Measurements from ENCODE around the gene CTSO. TPM values are rescaled to one million over a fixed set of nuclear protein-coding genes. Genes with fewer than 3 reads are reported as not detected.
"Not testable (repeated sequence)": the region's sequence is repeated elsewhere in the genome, so short reads cannot be mapped to it uniquely, and the experiment has no call there.

CTSO gene
- total RNA-seq, 1 donor from 2014 or later: 20.4 TPM

- not testable (repeated sequence) for H3K4me1 ChIP-seq (ENCODE audit: control insufficient read depth in 3 of 3, insufficient read depth in 3 of 3, low read length in 3 of 3); H3K36me3 ChIP-seq (ENCODE audit: control insufficient read depth in 3 of 3, insufficient read depth in 3 of 3, low read length in 3 of 3); H3K27me3 ChIP-seq (ENCODE audit: control insufficient read depth in 3 of 3, insufficient read depth in 3 of 3, low read length in 3 of 3); H3K27ac ChIP-seq (ENCODE audit: low read depth, low read length); H3K4me3 ChIP-seq (ENCODE audit: low read length in 3 of 3); H3K9me3 ChIP-seq (ENCODE audit: control insufficient read depth in 3 of 3, low read length in 3 of 3); H3K9ac ChIP-seq (ENCODE audit: low read depth in 1 of 3, low read length in 3 of 3)
These were observed 55.3 kb downstream of the CTSO start for GRCh38 chr4:155898371-155898770.

DNA sequence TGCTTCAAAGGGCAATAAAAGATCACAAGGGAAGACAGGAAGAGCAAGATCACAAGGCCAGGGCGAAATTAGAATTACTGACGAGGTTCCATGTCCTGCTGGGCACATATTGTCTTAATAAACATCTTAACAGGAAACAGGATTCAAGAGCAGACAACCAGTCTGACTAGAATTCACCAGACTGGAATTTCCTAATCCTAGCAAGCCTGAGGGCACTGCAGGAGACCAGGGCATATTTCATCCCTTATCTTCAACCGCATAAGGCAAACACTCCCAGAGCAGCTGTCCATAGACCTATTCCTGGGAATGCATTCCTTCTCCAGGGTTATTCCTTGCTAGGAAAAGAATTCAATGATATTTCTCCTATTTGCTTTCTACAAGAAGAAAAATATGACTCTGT lies 62.6 kb downstream of the CTSO start:
- H3K4me1 ChIP-seq (ENCODE audit: control insufficient read depth in 3 of 3, insufficient read depth in 3 of 3, low read length in 3 of 3): no peaks in the 10 kb centered on the region
- no peak overlapping the region for H3K9ac ChIP-seq (ENCODE audit: low read depth in 1 of 3, low read length in 3 of 3)
- no peaks in the 10 kb centered on the region for H3K9me3 ChIP-seq (ENCODE audit: control insufficient read depth in 3 of 3, low read length in 3 of 3)
- no peak overlapping the region for H3K27ac ChIP-seq (ENCODE audit: low read depth, low read length)
- H3K4me3 ChIP-seq (ENCODE audit: low read length in 3 of 3): no peak overlapping the region
- no peaks in the 10 kb centered on the region for H3K27me3 ChIP-seq (ENCODE audit: control insufficient read depth in 3 of 3, insufficient read depth in 3 of 3, low read length in 3 of 3)
- H3K36me3 ChIP-seq (ENCODE audit: control insufficient read depth in 3 of 3, insufficient read depth in 3 of 3, low read length in 3 of 3): no peaks in the 10 kb centered on the region

- Histone ChIP-seq H3K36me3 (ENCODE audit: control insufficient read depth in 3 of 3, insufficient read depth in 3 of 3, low read length in 3 of 3) (no peaks in the 10 kb centered on the region), H3K27ac (ENCODE audit: low read depth, low read length) (no peak overlapping the region)
These were observed 63.7 kb downstream of the CTSO start for GRCh38 chr4:155889946-155890345.

GRCh38 chr4:155889031-155889793 lies 64.5 kb downstream of the CTSO start:
- H3K27ac ChIP-seq (ENCODE audit: low read depth, low read length): no peak overlapping the region
- no peaks in the 10 kb centered on the region for H3K9me3 ChIP-seq (ENCODE audit: control insufficient read depth in 3 of 3, low read length in 3 of 3)
- H3K4me1 ChIP-seq (ENCODE audit: control insufficient read depth in 3 of 3, insufficient read depth in 3 of 3, low read length in 3 of 3): no peaks in the 10 kb centered on the region
- H3K9ac ChIP-seq (ENCODE audit: low read depth in 1 of 3, low read length in 3 of 3): no peak overlapping the region
- H3K27me3 ChIP-seq (ENCODE audit: control insufficient read depth in 3 of 3, insufficient read depth in 3 of 3, low read length in 3 of 3): no peaks in the 10 kb centered on the region
- H3K4me3 ChIP-seq (ENCODE audit: low read length in 3 of 3): no peak overlapping the region
- no peaks in the 10 kb centered on the region for H3K36me3 ChIP-seq (ENCODE audit: control insufficient read depth in 3 of 3, insufficient read depth in 3 of 3, low read length in 3 of 3)

More at GRCh38 chr4:155889946-155890345, 63.7 kb downstream of the CTSO start:
- Histone ChIP-seq H3K9me3 (ENCODE audit: control insufficient read depth in 3 of 3, low read length in 3 of 3) (no peaks in the 10 kb centered on the region), H3K4me1 (ENCODE audit: control insufficient read depth in 3 of 3, insufficient read depth in 3 of 3, low read length in 3 of 3) (no peaks in the 10 kb centered on the region), H3K27me3 (ENCODE audit: control insufficient read depth in 3 of 3, insufficient read depth in 3 of 3, low read length in 3 of 3) (no peaks in the 10 kb centered on the region), H3K9ac (ENCODE audit: low read depth in 1 of 3, low read length in 3 of 3) (no peak overlapping the region), H3K4me3 (ENCODE audit: low read length in 3 of 3) (no peak overlapping the region)

GRCh38 chr4:155887847-155888570 lies 65.7 kb downstream of the CTSO start:
- no peak overlapping the region for H3K27ac ChIP-seq (ENCODE audit: low read depth, low read length)
- H3K4me1 ChIP-seq (ENCODE audit: control insufficient read depth in 3 of 3, insufficient read depth in 3 of 3, low read length in 3 of 3): no peaks in the 10 kb centered on the region
- H3K36me3 ChIP-seq (ENCODE audit: control insufficient read depth in 3 of 3, insufficient read depth in 3 of 3, low read length in 3 of 3): no peaks in the 10 kb centered on the region
- H3K9me3 ChIP-seq (ENCODE audit: control insufficient read depth in 3 of 3, low read length in 3 of 3): no peaks in the 10 kb centered on the region
- H3K4me3 ChIP-seq (ENCODE audit: low read length in 3 of 3): no peak overlapping the region
- H3K9ac ChIP-seq (ENCODE audit: low read depth in 1 of 3, low read length in 3 of 3): no peak overlapping the region
- H3K27me3 ChIP-seq (ENCODE audit: control insufficient read depth in 3 of 3, insufficient read depth in 3 of 3, low read length in 3 of 3): no peaks in the 10 kb centered on the region

- Histone ChIP-seq H3K4me3 (ENCODE audit: low read length in 3 of 3) (no peak overlapping the region), H3K36me3 (ENCODE audit: control insufficient read depth in 3 of 3, insufficient read depth in 3 of 3, low read length in 3 of 3) (no peaks in the 10 kb centered on the region), H3K9ac (ENCODE audit: low read depth in 1 of 3, low read length in 3 of 3) (no peak overlapping the region), H3K4me1 (ENCODE audit: control insufficient read depth in 3 of 3, insufficient read depth in 3 of 3, low read length in 3 of 3) (no peaks in the 10 kb centered on the region), H3K9me3 (ENCODE audit: control insufficient read depth in 3 of 3, low read length in 3 of 3) (no peaks in the 10 kb centered on the region), H3K27ac (ENCODE audit: low read depth, low read length) (no peak overlapping the region), H3K27me3 (ENCODE audit: control insufficient read depth in 3 of 3, insufficient read depth in 3 of 3, low read length in 3 of 3) (no peaks in the 10 kb centered on the region)
These were observed 66.6 kb downstream of the CTSO start for GRCh38 chr4:155887045-155887444.

- no peaks in the 10 kb centered on the region for H3K9me3 ChIP-seq (ENCODE audit: control insufficient read depth in 3 of 3, low read length in 3 of 3)
- H3K36me3 ChIP-seq (ENCODE audit: control insufficient read depth in 3 of 3, insufficient read depth in 3 of 3, low read length in 3 of 3): no peaks in the 10 kb centered on the region
- no peaks in the 10 kb centered on the region for H3K27me3 ChIP-seq (ENCODE audit: control insufficient read depth in 3 of 3, insufficient read depth in 3 of 3, low read length in 3 of 3)
- H3K4me1 ChIP-seq (ENCODE audit: control insufficient read depth in 3 of 3, insufficient read depth in 3 of 3, low read length in 3 of 3): no peaks in the 10 kb centered on the region
- H3K9ac ChIP-seq (ENCODE audit: low read depth in 1 of 3, low read length in 3 of 3): no peak overlapping the region
- H3K27ac ChIP-seq (ENCODE audit: low read depth, low read length): no peak overlapping the region
- H3K4me3 ChIP-seq (ENCODE audit: low read length in 3 of 3): no peak overlapping the region
These were observed 68.0 kb downstream of the CTSO start for GRCh38 chr4:155885666-155886065.

DNA sequence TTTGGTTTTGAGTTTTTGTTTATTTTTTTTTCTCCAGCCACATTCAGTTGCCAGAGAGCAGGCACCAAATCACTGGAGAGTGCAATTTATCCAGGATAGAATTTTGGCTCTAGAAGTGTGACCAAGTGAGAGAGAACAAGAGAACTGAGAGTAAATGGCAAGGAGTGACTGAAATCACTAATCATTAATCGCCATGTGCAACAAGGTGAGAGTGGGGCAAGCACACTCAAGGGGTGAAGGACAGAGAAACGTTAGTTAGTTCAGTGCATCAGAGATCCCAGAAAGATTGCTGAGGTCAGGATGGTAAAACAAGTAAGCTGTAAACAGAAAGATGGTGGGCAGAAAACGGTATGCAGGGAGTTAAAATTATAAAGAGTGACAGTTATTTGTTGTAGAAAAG lies 69.8 kb downstream of the CTSO start:
- Histone ChIP-seq H3K9me3 (ENCODE audit: control insufficient read depth in 3 of 3, low read length in 3 of 3) (no peaks in the 10 kb centered on the region), H3K27me3 (ENCODE audit: control insufficient read depth in 3 of 3, insufficient read depth in 3 of 3, low read length in 3 of 3) (no peaks in the 10 kb centered on the region), H3K27ac (ENCODE audit: low read depth, low read length) (no peak overlapping the region), H3K4me1 (ENCODE audit: control insufficient read depth in 3 of 3, insufficient read depth in 3 of 3, low read length in 3 of 3) (no peaks in the 10 kb centered on the region), H3K36me3 (ENCODE audit: control insufficient read depth in 3 of 3, insufficient read depth in 3 of 3, low read length in 3 of 3) (no peaks in the 10 kb centered on the region), H3K4me3 (ENCODE audit: low read length in 3 of 3) (no peak overlapping the region), H3K9ac (ENCODE audit: low read depth in 1 of 3, low read length in 3 of 3) (no peak overlapping the region)

GRCh38 chr4:155881555-155881954 lies 72.1 kb downstream of the CTSO start:
- Histone ChIP-seq H3K27me3 (ENCODE audit: control insufficient read depth in 3 of 3, insufficient read depth in 3 of 3, low read length in 3 of 3) (no peaks in the 10 kb centered on the region), H3K4me3 (ENCODE audit: low read length in 3 of 3) (no peak overlapping the region), H3K9me3 (ENCODE audit: control insufficient read depth in 3 of 3, low read length in 3 of 3) (no peaks in the 10 kb centered on the region), H3K36me3 (ENCODE audit: control insufficient read depth in 3 of 3, insufficient read depth in 3 of 3, low read length in 3 of 3) (no peaks in the 10 kb centered on the region), H3K4me1 (ENCODE audit: control insufficient read depth in 3 of 3, insufficient read depth in 3 of 3, low read length in 3 of 3) (no peaks in the 10 kb centered on the region), H3K9ac (ENCODE audit: low read depth in 1 of 3, low read length in 3 of 3) (no peak overlapping the region), H3K27ac (ENCODE audit: low read depth, low read length) (no peak overlapping the region)

- no peaks in the 10 kb centered on the region for H3K4me1 ChIP-seq (ENCODE audit: control insufficient read depth in 3 of 3, insufficient read depth in 3 of 3, low read length in 3 of 3)
- H3K27ac ChIP-seq (ENCODE audit: low read depth, low read length): no peak overlapping the region
- no peaks in the 10 kb centered on the region for H3K27me3 ChIP-seq (ENCODE audit: control insufficient read depth in 3 of 3, insufficient read depth in 3 of 3, low read length in 3 of 3)
- H3K9me3 ChIP-seq (ENCODE audit: control insufficient read depth in 3 of 3, low read length in 3 of 3): no peaks in the 10 kb centered on the region
- H3K9ac ChIP-seq (ENCODE audit: low read depth in 1 of 3, low read length in 3 of 3): no peak overlapping the region
- H3K36me3 ChIP-seq (ENCODE audit: control insufficient read depth in 3 of 3, insufficient read depth in 3 of 3, low read length in 3 of 3): no peaks in the 10 kb centered on the region
- no peak overlapping the region for H3K4me3 ChIP-seq (ENCODE audit: low read length in 3 of 3)
These were observed 73.9 kb downstream of the CTSO start for GRCh38 chr4:155879767-155880166.

Data from skeletal muscle tissue (tissue), 4 donors.